HG03378 (cell line): Measurements from ENCODE around the gene SNTG2.
A peak's percentile ranks its signal among the peaks of the same experiment; 100 is the strongest.
"Not testable (repeated sequence)": the region's sequence is repeated elsewhere in the genome, so short reads cannot be mapped to it uniquely, and the experiment has no call there.

Experiments used
- ATAC-seq: cut with Tn5 transposase; IDR thresholded peaks from one replicate; pipeline ENCODE4 v1.9.1; 2021; ENCODE audit warnings: mild to moderate bottlenecking, moderate library complexity; ENCODE audit not compliant: unreplicated experiment

Gene SNTG2

DNA sequence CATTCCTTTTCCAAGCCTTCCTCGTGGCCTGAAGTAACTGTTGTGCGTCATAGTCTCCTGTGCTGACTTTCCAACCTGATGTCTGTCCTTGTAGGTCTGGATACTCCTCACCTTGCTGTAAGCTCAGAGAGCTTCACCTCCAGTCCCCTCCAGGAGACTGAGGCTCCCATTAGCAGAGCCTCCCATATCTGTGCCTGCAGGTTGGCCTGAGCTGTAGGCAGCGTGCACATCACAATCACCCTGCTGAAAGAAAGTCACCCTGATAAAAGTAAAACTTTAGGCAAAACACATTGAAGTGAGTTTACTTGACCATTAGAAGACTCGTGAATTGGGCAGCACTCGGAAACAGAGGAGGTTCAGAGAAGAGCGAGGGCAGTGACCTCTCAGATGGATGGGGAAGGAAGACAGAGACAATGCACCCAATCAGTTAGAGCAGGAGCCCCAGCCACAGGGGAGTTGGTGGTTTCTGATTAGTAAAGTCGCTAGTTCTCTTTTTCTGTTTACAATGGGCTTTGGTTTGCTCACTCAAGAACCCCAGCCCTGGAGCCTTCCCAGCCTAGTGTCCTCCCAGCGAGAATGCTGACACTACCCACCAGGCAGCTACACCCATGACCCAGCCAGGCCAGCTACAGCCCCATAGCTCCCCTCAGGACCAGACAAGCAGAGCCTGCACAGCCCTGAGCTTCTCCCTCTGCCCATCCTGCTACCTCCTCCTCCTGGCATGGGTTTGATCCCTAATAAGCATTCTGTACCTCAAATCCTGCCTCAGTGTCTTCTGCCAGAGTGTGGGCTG lies 450.5 kb downstream of the SNTG2 start:
- peak; percentile 60 for ATAC-seq

DNA sequence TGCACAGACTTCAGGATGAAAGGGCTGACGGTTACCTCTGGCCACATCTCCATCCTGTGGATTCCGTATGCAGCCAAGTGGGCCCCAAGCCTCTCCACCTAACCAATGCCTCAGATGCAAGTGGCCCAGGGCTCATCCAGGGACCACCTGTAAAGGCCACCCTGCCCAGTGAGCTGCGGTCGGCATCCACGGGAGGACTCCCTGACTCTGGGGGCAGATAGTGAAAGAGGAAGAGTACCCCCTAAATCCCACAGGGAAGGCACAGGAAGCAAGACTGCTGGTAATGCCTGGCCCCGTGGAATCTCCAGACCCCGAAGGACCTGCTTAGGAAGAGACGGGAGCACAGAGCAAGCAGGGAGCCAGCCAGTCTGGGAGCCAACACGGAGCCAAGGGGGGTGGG lies 451.4 kb downstream of the SNTG2 start:
- no peak for ATAC-seq

DNA sequence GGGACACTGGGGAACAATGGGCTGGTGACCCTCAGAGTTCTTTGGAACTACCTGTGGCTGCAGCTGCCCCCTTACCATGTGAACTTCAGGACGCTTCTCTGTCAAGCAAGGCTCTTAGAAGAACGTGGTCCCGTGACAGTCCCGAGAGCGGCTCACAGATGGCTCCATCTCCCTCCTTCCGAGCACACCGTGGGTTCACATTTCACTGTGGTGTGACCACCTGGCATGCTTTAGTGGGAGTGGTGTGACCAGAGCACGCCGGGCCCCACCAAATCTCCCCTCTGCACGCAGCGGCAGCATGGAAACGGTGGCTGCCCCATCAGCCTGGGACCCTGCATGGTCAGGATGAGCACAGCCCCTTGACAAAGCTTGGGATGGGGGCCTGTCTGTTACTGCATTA lies 452.9 kb downstream of the SNTG2 start:
- ATAC-seq: no peak

DNA sequence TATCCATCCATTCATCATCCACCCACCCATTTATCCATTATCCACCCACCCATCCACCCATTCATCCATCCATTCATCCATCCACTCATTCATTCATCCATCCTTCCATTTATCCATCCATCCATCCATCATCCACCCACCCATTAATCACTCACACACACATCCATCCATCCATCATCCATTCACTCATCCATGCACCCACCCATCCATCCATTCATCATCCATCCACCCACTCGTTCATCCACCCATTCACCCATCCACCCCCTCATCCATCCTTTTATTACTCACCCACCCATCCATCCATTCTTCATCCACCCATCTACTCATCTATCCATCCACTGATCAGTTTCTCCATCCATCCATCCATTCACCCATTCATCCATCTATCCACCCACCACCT lies 454.5 kb downstream of the SNTG2 start:
- ATAC-seq: no peak

DNA sequence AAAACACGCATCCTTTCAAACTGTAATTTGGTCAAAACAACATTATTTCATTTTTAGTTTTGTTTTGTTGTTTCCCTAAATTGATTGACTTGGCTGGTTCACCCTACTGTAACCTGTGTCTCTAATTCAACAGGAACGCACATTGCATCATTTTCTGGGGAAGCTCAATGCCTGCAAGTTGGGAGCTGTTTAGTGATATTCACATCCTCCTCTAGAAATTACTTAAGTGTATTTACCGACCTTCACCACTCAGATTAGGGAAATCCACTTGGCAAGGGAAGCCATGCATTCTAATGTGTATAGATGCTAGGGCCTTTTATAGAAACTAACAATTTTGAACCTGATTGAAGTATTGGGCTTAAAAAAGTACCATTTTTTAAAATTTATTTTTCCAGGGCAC lies 455.3 kb downstream of the SNTG2 start:
- ATAC-seq: no peak

DNA sequence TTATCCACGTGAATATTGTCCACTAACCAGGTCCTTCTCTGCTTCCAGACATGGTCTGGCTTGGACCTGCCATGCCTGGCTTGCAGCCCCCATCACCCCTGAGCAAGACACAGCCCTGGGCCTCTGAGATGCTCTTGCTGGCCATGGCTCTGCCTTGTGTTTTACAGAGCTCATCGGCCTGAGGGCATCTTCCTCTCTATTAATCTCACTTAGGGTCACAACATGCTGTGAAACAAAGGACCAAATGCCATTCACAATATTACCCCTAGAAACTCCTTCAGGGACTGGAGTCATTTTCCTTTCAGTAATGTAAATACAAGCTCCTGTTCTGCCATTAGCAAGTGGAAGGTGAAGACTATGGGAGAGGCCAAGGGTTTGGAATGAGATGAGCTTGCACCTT lies 455.8 kb downstream of the SNTG2 start:
- ATAC-seq: no peak

DNA sequence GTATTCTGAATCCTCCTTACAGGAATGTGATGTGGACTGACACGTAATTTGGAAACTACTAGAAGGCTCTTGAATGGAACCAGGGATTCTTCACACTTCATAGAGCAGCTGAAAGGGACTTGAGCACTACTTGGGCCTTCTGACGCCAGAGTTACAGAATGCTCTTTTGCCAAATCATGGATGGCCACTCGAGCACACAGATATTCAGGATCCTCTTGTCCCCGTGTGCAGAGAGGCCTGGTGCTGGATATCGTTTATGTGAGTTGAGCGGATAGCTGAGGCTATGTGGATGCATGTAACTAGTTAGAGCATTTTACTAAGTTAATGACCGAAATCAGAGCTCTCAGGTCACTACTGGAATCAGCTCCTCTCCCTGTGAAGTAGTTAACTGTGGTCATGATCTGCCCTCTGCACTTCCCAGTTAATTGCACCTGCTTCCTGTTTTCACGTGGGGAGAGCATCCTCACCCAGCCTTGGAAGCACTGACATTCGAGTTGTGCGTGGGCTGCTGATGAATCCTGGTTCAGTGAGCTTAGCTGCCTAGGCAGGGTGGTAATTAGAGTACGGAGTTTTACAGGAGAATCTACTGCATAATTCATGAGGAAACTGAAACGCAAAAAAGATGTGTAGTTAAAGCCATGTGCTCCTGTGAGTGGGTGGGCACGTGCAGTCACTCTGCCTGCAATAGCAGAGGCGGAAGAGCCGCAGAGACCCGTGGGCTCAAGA lies 457.5 kb downstream of the SNTG2 start:
- ATAC-seq: no peak

DNA sequence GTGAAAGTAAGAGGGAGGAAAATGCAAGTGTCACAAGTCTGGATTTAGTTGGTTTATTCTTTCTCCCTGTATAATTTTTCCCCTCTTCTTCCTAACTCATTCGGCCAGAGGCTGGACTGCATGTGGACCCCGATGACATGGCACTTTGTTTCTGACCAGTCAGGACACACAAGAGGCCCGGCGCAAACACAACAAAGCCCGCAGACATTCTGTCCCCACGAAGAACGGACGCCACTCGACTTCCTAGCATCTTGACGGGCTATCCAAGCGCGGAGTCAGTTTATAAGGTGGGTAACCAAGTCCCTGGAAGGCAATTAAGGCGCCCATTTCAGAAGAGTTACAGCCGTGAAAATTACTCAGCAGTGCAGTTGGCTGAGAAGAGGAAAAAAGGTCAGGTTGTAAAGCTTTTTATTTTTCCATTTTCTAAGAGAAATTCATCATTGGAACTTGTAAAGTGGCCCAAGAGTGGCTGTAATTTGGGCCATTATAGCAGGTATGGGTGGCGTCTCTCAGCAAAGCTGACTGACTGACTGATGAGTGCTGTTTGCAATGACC lies 462.6 kb downstream of the SNTG2 start, which contains the start of gene TPO:
Gene TPO, plus strand, starts transcription at position 308 of the 555 bp plus-strand sequence. CDS start 946 bp downstream, outside the sequence.
- no peak for ATAC-seq

DNA sequence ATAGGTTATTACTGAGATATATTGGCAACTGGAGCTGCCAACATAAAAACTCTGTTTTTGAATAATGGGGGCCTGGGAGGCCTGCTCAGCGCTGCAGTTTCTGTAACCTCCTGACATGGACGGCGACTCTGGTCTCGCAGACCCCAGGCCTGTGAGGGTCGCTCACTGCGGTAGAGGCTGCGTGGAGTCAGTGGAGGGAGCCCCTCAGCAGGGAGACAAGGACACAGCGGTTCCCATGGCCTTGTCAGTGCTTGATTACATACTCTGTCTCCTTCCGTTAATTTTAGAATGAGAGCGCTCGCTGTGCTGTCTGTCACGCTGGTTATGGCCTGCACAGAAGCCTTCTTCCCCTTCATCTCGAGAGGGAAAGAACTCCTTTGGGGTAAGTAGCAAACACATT lies 463.5 kb downstream of the SNTG2 start:
- no peak for ATAC-seq

DNA sequence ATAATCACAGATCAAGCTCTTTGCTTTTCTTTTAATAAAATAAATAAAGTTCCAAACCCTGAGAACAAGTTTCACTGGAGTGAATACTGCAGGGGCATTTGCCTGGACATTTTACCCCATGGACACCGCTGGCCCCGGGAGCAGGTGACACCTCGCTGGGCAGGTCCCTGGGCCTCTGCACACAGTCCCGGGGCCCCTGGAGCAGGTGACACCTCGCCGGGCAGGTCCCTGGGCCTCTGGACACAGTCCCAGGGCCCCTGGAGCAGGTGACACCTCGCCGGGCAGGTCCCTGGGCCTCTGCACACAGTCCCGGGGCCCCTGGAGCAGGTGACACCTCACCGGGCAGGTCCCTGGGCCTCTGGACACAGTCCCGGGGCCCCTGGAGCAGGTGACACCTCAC lies 464.3 kb downstream of the SNTG2 start:
- not testable (repeated sequence) for ATAC-seq

DNA sequence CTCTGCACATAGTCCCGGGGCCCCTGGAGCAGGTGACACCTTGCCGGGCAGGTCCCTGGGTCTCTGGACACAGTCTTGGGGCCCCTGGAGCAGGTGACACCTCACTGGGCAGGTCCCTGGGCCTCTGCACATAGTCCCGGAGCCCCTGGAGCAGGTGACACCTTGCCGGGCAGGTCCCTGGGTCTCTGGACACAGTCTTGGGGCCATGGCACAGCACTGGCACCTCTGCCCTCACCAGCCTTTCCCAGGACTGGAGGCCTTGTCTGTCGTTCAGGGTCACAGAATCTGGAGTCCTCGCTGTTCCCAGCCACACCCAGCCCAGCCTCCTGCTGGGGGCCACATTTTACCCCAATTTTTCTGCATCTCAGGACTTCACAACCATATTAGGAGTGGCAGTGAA lies 464.9 kb downstream of the SNTG2 start:
- no peak for ATAC-seq
